ENCODE results near the gene HDGFL1.

HDGFL1 gene

GRCh38 chr6:22593895-22594294, 24.5 kb downstream of the HDGFL1 start:
- DNase-seq = no peak

- no peak for DNase-seq
Measured at GRCh38 chr6:22596011-22596410, 26.6 kb downstream of the HDGFL1 start.

- DNase-seq = no peak
Measured at GRCh38 chr6:22598339-22598738, 29.0 kb downstream of the HDGFL1 start.

- DNase-seq = no peak
Measured at GRCh38 chr6:22600059-22600458, 30.7 kb downstream of the HDGFL1 start.

GRCh38 chr6:22601984-22602383, 32.6 kb downstream of the HDGFL1 start:
- no peak for DNase-seq

GRCh38 chr6:22605736-22606135, 36.4 kb downstream of the HDGFL1 start:
- DNase-seq = no peak

- no peak for DNase-seq
Measured at GRCh38 chr6:22610127-22610526, 40.8 kb downstream of the HDGFL1 start.

- DNase-seq = no peak
Measured at GRCh38 chr6:22612236-22612635, 42.9 kb downstream of the HDGFL1 start.

- DNase-seq = no peak
Measured at GRCh38 chr6:22613051-22613450, 43.7 kb downstream of the HDGFL1 start.

GRCh38 chr6:22613695-22614094, 44.3 kb downstream of the HDGFL1 start:
- DNase-seq = no peak

GRCh38 chr6:22614547-22614946, 45.2 kb downstream of the HDGFL1 start:
- DNase-seq = no peak

GRCh38 chr6:22621028-22621427, 51.7 kb downstream of the HDGFL1 start:
- no peak for DNase-seq
